Measurements from ENCODE around the gene WBP4. TPM values are rescaled to one million over a fixed set of nuclear protein-coding genes. Genes with fewer than 3 reads are reported as not detected.
A peak's percentile ranks its signal among the peaks of the same experiment; 100 is the strongest.

WBP4 gene
- total and polyA plus RNA-seq, 2 of the 13 experiments (the other 11 are each of a cell fraction or from before 2014, with no cell fraction given) = 6.7 to 11.7 TPM

DNA sequence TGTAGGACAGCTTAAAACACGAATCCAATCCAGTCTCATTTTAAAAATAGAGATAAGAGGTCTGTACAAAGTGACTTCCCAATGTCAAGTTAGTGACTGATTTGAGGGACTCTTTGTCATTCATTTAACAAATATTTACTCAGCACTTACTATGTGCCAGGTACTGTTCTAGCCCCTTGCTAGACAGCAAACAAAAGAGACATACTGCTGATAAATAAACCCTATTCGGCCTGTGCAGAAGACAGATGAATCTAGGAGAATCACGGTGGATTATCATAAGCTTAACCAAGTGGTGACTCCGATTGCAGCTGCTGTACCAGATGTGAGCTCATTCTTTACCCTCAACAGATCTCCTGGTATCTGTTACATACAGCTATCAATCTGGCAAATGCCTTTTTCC, 35.8 kb upstream of the WBP4 start (continued):
- TF ChIP-seq, protein P1, sequence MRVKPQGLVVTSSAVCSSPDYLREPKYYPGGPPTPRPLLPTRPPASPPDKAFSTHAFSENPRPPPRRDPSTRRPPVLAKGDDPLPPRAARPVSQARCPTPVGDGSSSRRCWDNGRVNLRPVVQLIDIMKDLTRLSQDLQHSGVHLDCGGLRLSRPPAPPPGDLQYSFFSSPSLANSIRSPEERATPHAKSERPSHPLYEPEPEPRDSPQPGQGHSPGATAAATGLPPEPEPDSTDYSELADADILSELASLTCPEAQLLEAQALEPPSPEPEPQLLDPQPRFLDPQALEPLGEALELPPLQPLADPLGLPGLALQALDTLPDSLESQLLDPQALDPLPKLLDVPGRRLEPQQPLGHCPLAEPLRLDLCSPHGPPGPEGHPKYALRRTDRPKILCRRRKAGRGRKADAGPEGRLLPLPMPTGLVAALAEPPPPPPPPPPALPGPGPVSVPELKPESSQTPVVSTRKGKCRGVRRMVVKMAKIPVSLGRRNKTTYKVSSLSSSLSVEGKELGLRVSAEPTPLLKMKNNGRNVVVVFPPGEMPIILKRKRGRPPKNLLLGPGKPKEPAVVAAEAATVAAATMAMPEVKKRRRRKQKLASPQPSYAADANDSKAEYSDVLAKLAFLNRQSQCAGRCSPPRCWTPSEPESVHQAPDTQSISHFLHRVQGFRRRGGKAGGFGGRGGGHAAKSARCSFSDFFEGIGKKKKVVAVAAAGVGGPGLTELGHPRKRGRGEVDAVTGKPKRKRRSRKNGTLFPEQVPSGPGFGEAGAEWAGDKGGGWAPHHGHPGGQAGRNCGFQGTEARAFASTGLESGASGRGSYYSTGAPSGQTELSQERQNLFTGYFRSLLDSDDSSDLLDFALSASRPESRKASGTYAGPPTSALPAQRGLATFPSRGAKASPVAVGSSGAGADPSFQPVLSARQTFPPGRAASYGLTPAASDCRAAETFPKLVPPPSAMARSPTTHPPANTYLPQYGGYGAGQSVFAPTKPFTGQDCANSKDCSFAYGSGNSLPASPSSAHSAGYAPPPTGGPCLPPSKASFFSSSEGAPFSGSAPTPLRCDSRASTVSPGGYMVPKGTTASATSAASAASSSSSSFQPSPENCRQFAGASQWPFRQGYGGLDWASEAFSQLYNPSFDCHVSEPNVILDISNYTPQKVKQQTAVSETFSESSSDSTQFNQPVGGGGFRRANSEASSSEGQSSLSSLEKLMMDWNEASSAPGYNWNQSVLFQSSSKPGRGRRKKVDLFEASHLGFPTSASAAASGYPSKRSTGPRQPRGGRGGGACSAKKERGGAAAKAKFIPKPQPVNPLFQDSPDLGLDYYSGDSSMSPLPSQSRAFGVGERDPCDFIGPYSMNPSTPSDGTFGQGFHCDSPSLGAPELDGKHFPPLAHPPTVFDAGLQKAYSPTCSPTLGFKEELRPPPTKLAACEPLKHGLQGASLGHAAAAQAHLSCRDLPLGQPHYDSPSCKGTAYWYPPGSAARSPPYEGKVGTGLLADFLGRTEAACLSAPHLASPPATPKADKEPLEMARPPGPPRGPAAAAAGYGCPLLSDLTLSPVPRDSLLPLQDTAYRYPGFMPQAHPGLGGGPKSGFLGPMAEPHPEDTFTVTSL (CRISPR knock-in tag; IDR thresholded peaks at IDR 0.05; ENCODE audit: borderline replicate concordance) = peak; percentile 56; the same call in 1 of the 2 replicates
- no peak for TF ChIP-seq ZNF24 (IDR thresholded peaks at IDR 0.05)

DNA sequence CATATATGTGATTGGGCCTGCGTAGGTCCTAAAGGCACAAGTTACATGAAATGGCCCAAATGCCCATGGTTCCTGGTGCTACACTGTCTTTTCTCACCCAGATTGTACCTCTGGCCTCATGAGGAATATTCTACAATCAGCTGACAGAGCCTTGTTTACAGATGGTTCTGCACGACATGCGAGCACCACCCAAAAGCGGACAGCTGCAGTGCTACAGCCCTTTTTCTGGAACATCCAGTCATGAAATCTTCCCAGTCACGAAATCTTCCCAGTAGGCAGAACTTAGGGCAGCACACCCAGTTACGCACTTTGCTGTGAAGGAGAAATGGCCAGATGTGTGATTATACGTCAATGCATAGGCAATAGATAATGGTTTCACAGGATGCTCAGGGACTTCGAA, 34.5 kb upstream of the WBP4 start:
- BruUV-seq (replicated peaks) = no TSS peak
- CTCF ChIA-PET (ENCODE audit: low intra/inter-chr PET ratio, low total read pairs) = no interaction called here
- peaks cover 93% of the 10 kb centered on the region for H3K79me2 ChIP-seq (ENCODE audit: insufficient read depth, low read length)
- TF ChIP-seq ZBTB8A (CRISPR knock-in tag; IDR thresholded peaks at IDR 0.05; ENCODE audit: borderline replicate concordance, low read depth) (no peak), GFI1 (CRISPR knock-in tag; IDR thresholded peaks at IDR 0.05; ENCODE audit: borderline replicate concordance) (no peak), ZNF672 (CRISPR knock-in tag; IDR thresholded peaks at IDR 0.05) (no peak), POLR2AphosphoS5 (IDR thresholded peaks at IDR 0.05; ENCODE audit: low read depth, low read length) (no peak), ZNF619 (CRISPR knock-in tag; IDR thresholded peaks at IDR 0.05) (no peak), KDM3A (CRISPR knock-in tag; IDR thresholded peaks at IDR 0.05; ENCODE audit: low read depth) (no peak), ZNF713 (CRISPR knock-in tag; IDR thresholded peaks at IDR 0.05) (no peak), CEBPB (IDR thresholded peaks at IDR 0.05; ENCODE audit: borderline replicate concordance, low read depth, low read length) (no peak), ARNT2 (CRISPR knock-in tag; IDR thresholded peaks at IDR 0.05; ENCODE audit: low read depth) (no peak), MEIS1 (CRISPR knock-in tag; IDR thresholded peaks at IDR 0.05; ENCODE audit: borderline replicate concordance) (no peak), NFKBIZ (CRISPR knock-in tag; IDR thresholded peaks at IDR 0.05) (no peak), KDM1A (CRISPR knock-in tag; IDR thresholded peaks at IDR 0.05) (no peak), ZNF234 (CRISPR knock-in tag; conservative IDR thresholded peaks at IDR 0.05) (no peak), MEIS2 (CRISPR knock-in tag; IDR thresholded peaks at IDR 0.05) (no peak), NONO (IDR thresholded peaks at IDR 0.05) (no peak), NONO (CRISPR knock-in tag; conservative IDR thresholded peaks at IDR 0.05) (no peak), ZNF263 (CRISPR knock-in tag; IDR thresholded peaks at IDR 0.05) (no peak), ZNF670 (CRISPR knock-in tag; IDR thresholded peaks at IDR 0.05; ENCODE audit: borderline replicate concordance) (no peak)
- TF ChIP-seq, protein P2, sequence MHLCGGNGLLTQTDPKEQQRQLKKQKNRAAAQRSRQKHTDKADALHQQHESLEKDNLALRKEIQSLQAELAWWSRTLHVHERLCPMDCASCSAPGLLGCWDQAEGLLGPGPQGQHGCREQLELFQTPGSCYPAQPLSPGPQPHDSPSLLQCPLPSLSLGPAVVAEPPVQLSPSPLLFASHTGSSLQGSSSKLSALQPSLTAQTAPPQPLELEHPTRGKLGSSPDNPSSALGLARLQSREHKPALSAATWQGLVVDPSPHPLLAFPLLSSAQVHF (CRISPR knock-in tag; IDR thresholded peaks at IDR 0.05) = no peak

More for the DNA sequence above, 34.5 kb upstream of the WBP4 start:
- FAIRE-seq = no peak
- no peak overlapping the region for H3K27ac ChIP-seq (ENCODE audit: extremely low read length, insufficient read depth, low read length)
- WGBS (ENCODE audit: low lambda C conversion rate) = 96% methylated on average over 8 of the region's 8 CpGs
- H3K36me3 ChIP-seq (replicated peaks in 1 of 2; ENCODE audit: control insufficient read depth in 1 of 2, insufficient read depth in 2 of 2, low read length in 2 of 2) = peaks cover 6 to 16% of the 10 kb centered on the region in 2 experiments; a peak in 1 of 5 replicates
- no peaks in the 10 kb centered on the region for H3K27me3 ChIP-seq (ENCODE audit: control insufficient read depth in 1 of 2, insufficient read depth in 2 of 2, low read length in 2 of 2)
- intact Hi-C loops (cut with micrococcal nuclease; ENCODE audit: unreplicated experiment) (no loop called here), in situ Hi-C loops (cut with HindIII; ENCODE audit: extremely low pct_ligation_motif_present, low pct_unique_long_range_greater_than_20kb) (no loop called here)
- POLR2A ChIA-PET = no interaction called here
- peaks cover 36% of the 10 kb centered on the region for H4K20me1 ChIP-seq (ENCODE audit: insufficient read depth, low read length)
- H3K4me3 ChIP-seq (replicated peaks in 1 of 3; ENCODE audit: insufficient read depth in 1 of 3, low read depth in 2 of 3, low read length in 3 of 3) = no peak overlapping the region
- H3K9me3 ChIP-seq (ENCODE audit: low read length) = no peaks in the 10 kb centered on the region
- no peak overlapping the region for H3K4me2 ChIP-seq (ENCODE audit: low read depth, low read length)
- H2AFZ ChIP-seq (ENCODE audit: low read length) = no peak overlapping the region
- H3K4me1 ChIP-seq (ENCODE audit: insufficient read depth, low read length) = peaks cover 63% of the 10 kb centered on the region
- ATAC-seq = no peak
- DNase-seq (ENCODE audit: low spot score) = no peak
- no peak overlapping the region for H3K9ac ChIP-seq (ENCODE audit: insufficient read depth, low read depth, low read length)

Measured in HepG2 (cell line).